HUDEP-2 (cell line): ENCODE results near the gene AR.
A peak's percentile ranks its signal among the peaks of the same experiment; 100 is the strongest.

Experiments used
- DNase-seq, 76 experiments: peaks; one replicate each; lab custom pipeline; 2025; ENCODE audit not compliant: unreplicated experiment in 76 of 76; lab: John Stamatoyannopoulos, UW

Gene AR, protein sequence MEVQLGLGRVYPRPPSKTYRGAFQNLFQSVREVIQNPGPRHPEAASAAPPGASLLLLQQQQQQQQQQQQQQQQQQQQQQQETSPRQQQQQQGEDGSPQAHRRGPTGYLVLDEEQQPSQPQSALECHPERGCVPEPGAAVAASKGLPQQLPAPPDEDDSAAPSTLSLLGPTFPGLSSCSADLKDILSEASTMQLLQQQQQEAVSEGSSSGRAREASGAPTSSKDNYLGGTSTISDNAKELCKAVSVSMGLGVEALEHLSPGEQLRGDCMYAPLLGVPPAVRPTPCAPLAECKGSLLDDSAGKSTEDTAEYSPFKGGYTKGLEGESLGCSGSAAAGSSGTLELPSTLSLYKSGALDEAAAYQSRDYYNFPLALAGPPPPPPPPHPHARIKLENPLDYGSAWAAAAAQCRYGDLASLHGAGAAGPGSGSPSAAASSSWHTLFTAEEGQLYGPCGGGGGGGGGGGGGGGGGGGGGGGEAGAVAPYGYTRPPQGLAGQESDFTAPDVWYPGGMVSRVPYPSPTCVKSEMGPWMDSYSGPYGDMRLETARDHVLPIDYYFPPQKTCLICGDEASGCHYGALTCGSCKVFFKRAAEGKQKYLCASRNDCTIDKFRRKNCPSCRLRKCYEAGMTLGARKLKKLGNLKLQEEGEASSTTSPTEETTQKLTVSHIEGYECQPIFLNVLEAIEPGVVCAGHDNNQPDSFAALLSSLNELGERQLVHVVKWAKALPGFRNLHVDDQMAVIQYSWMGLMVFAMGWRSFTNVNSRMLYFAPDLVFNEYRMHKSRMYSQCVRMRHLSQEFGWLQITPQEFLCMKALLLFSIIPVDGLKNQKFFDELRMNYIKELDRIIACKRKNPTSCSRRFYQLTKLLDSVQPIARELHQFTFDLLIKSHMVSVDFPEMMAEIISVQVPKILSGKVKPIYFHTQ

DNA sequence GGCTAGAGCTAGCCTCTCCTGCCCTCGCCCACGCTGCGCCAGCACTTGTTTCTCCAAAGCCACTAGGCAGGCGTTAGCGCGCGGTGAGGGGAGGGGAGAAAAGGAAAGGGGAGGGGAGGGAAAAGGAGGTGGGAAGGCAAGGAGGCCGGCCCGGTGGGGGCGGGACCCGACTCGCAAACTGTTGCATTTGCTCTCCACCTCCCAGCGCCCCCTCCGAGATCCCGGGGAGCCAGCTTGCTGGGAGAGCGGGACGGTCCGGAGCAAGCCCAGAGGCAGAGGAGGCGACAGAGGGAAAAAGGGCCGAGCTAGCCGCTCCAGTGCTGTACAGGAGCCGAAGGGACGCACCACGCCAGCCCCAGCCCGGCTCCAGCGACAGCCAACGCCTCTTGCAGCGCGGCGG, at the start of gene AR:
AR (plus strand) TSS at position 204 of the 400 bp plus-strand sequence. CDS start 1,126 bp downstream, outside the sequence.
- no peak for DNase-seq

DNA sequence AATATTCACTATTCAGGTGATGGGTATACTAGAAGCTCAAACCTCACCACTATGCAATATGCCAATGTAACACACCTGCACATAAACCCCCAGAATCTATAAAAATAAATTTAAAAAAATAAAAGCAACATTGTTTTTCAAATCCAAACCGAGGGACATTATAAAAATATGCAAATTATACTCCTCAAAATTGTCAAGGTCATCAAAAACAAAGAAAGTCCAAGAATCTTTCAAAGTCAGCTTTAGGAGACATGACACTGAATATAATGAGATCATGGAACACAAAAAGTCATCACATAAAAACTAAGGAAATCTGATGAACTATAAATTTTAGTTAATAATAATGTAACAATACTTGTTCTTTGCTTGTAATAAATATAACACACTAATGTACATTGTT, 43.2 kb upstream of the AR start:
- no peak for DNase-seq

DNA sequence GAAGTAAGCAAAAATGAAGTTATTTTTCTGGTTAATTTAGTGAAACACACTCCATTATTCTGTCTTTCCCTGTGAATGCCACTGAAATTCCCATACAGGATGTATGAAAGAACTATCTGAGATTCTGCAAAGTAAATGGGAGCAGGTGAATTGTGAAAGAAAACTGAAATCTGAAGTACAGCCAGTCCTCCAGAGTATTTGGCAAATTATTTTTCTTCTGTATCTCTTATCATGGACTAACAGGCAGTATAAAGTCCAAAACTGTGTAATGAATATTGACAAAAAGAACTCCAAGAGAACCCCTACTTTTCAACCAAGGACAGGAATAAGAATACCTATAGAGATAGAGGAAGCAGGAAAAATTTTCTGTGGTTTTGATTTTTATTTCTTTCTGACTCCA, 40.8 kb upstream of the AR start:
- no peak for DNase-seq

DNA sequence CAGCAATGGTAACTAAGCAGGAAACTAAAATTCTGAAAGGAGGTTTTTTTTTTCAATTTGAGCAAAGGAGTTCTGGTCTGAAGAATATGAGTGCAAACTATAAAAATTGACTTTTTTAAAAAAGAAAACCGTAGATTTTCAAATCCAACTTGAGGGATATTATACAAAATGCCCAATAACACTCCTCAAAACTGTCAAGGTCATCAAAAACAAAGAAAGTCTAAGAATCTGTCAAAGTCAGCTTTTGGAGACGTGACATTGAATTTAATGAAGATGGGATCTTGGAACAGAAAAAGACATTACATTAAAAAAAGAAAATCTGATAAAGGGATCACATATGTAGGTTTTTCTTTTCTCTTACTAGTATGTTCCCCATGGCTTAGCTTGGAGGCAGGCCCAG, 40.4 kb upstream of the AR start:
- DNase-seq = no peak

DNA sequence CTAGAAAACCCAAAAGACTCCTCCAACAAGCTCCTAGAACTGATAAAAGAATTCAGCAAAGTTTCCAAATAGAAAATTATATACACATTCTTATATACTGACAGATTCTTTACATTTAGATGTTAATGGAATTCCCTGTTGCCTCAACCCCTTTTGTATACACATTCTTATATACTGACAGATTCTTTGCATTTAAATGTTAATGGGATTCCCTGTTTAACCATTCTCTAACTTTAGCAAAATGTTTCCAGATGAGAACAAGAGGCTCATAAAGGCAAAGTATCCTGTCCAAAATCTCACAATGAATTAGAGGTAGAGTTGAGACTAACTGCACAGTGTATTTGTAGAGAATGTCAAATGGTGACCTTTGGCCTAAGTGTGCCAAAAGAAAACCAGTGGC, 23.1 kb upstream of the AR start:
- DNase-seq = no peak

DNA sequence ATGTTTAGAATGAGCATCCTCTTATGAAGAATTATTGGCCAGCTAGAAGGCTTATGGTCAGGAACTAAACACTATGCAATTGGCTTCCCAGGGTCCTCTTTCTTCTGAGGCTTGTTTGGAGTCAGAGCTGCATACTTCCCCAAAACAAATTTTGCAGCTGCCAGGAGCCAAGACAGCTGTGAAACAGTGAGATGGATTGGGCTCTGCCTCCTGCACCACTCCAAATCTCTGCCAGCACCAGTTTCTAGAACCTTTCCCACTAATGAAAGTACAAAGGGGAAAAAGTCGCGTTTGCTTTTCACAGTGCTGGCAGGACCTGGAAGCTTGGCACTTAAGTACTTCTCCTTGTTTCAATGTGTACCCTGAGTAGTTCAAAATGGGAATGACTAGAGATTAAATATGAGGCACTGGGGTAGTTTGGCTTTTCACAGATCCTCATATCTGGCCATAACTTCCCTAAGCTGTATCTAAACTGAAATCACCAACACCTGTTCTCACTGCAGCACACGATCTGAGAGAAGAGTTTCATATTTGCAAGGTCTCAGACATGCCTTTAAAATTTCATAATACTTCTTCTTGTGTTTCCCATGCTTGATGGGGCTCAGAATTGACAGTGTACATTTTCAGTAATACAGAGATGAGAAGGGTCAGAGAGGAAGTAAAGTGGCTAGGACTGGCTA, 20.7 kb upstream of the AR start:
- DNase-seq = no peak

DNA sequence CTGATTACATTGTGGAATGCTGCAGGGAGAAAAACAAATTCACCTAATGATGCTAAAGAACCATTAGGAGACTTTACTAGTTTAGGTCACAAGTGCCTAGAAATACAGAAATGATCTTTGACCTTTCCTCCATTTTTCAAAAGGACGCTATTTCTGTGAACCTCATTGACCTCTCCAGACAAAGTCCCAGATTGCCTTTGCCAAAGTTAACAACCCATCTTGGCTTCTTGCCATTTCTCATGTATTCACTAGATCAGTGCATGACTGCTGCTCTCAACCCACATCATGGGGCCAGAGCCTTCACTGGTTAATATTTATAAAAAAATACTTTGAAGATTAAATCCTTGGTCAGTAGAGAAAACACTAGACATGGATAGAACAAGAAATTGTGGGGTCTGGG, 19.9 kb upstream of the AR start:
- DNase-seq = no peak

DNA sequence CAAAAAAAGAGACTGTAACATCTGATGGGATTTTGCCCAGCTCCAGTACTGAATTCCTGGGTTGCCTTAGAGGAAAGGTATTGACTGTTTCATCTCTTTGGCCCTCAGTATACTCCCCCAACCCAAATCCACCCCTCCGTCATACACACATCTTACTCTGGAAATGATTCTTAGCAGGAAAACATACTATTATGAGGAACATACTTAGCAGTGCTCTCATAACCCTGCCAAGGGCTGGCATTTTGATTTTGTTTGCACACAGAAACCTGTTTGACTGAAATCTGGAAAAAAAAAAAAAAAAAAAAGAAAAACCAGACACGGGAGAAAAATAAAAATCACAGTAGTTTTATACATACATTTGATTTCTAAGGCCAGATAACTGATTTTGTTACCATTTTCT, 19.4 kb upstream of the AR start:
- DNase-seq = no peak

DNA sequence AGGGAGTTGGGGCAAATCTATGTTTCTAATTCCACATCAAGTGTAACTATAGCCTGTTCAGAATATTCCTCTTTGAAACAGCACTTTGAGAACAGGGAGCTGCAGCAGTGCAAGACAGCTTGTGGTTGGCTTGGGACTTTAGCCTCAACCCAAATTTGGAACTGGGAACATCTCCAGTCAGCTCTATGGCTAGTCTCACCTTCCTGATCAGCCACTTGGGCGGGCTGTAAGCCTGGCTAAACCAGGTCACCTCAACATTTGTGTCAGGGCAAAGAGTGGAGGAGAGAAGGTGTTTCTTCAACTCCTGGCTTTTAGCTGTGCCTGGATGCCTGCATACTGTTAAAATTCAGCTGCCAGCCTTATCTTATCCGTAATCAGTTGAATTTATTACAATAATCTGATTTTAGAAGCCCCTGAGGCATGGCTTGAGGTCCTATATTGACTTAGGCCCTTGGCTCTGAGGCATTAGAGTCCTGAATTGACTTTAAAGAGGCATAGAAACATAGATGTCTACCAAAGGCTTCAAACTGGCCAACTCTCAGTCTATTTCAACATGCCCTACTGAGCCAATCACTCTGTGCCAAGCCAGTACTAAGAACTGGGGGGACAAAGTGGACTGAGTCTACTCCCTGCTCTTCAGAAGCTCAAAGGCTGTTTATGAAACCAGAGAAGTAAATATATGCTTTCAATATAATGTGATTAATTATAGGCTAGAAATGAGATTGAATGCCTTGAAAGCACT, 18.7 kb upstream of the AR start:
- DNase-seq = no peak

DNA sequence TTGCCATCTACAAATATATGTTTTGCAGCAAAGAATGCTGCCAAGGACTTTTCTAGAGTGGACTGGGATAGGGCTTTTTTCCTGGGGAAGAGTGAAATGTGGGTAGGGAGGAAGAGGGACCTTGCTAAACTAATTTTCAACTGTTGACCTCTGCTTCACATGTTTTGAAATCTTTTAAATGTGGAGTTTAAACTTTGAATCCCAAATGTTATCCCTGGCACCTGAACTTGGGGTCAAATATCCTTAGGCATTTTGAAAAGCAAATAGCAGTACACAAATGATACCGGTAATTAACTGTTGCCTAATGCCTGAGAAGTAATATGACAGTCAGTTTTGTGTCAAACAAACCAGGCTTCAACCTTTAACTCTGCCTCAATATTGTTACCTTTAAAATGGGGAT, 7.3 kb upstream of the AR start:
- DNase-seq = no peak

DNA sequence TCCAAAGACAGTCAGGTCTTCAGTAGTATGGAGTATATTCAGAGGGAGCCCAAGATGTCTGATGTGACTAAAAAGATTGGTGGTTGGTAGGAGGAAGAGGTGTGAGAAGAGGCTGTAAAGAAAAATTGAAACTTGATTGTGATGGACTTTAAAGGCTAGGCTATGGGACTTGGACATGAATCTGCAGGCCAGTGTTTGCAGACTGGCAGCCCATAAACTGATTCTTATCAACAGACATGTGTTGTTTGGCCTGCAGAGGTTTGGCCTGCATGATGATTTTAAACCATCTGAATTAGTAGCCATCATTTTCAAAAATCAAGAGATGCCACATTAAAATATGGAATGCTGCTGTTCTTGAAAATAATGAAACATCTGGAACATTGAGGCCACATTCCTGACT, 5.4 kb upstream of the AR start:
- DNase-seq = no peak

DNA sequence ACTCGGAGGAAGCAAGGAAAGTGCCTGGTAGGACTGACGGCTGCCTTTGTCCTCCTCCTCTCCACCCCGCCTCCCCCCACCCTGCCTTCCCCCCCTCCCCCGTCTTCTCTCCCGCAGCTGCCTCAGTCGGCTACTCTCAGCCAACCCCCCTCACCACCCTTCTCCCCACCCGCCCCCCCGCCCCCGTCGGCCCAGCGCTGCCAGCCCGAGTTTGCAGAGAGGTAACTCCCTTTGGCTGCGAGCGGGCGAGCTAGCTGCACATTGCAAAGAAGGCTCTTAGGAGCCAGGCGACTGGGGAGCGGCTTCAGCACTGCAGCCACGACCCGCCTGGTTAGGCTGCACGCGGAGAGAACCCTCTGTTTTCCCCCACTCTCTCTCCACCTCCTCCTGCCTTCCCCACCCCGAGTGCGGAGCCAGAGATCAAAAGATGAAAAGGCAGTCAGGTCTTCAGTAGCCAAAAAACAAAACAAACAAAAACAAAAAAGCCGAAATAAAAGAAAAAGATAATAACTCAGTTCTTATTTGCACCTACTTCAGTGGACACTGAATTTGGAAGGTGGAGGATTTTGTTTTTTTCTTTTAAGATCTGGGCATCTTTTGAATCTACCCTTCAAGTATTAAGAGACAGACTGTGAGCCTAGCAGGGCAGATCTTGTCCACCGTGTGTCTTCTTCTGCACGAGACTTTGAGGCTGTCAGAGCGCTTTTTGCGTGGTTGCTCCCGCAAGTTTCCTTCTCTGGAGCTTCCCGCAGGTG, 637 bp downstream of the AR start:
- DNase-seq = no peak

DNA sequence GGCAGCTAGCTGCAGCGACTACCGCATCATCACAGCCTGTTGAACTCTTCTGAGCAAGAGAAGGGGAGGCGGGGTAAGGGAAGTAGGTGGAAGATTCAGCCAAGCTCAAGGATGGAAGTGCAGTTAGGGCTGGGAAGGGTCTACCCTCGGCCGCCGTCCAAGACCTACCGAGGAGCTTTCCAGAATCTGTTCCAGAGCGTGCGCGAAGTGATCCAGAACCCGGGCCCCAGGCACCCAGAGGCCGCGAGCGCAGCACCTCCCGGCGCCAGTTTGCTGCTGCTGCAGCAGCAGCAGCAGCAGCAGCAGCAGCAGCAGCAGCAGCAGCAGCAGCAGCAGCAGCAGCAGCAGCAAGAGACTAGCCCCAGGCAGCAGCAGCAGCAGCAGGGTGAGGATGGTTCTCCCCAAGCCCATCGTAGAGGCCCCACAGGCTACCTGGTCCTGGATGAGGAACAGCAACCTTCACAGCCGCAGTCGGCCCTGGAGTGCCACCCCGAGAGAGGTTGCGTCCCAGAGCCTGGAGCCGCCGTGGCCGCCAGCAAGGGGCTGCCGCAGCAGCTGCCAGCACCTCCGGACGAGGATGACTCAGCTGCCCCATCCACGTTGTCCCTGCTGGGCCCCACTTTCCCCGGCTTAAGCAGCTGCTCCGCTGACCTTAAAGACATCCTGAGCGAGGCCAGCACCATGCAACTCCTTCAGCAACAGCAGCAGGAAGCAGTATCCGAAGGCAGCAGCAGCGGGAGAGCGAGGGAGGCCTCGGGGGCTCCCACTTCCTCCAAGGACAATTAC, 1.4 kb downstream of the AR start:
- no peak for DNase-seq

DNA sequence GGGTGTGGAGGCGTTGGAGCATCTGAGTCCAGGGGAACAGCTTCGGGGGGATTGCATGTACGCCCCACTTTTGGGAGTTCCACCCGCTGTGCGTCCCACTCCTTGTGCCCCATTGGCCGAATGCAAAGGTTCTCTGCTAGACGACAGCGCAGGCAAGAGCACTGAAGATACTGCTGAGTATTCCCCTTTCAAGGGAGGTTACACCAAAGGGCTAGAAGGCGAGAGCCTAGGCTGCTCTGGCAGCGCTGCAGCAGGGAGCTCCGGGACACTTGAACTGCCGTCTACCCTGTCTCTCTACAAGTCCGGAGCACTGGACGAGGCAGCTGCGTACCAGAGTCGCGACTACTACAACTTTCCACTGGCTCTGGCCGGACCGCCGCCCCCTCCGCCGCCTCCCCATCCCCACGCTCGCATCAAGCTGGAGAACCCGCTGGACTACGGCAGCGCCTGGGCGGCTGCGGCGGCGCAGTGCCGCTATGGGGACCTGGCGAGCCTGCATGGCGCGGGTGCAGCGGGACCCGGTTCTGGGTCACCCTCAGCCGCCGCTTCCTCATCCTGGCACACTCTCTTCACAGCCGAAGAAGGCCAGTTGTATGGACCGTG, 2.2 kb downstream of the AR start:
- DNase-seq = no peak

DNA sequence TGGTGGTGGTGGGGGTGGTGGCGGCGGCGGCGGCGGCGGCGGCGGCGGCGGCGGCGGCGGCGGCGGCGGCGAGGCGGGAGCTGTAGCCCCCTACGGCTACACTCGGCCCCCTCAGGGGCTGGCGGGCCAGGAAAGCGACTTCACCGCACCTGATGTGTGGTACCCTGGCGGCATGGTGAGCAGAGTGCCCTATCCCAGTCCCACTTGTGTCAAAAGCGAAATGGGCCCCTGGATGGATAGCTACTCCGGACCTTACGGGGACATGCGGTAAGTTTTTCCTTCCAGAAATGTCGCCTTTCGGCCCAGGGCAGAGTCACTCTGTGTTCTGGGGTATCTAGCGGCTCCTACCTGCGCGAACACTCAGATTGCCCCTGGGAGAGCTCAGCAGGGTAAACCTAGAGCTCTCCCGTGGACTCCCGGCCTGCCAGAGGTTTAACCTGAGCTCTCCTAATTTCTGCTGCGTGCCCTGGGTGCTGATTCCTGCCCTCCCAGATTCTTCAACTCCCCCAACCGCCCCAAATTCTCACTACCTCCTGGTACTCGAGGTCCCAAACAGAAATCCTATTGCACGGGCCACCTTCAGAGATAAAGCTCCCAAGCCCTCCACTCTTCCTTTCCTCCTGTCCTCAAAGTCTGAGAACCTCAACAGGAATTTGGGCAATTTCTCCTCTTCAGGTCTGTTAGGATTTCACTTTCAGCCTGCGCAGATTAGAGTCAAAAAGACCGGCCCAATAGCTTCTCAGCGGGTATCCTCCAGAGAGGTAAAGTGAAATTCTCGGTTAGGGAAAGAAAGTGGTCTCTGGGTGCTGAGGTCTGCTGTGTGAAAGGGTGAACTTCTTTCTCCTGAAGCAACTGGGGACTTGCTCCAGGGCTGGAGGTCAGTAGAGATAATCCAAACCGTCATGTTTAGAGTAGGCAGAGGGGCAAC, 2.9 kb downstream of the AR start:
- DNase-seq = no peak

DNA sequence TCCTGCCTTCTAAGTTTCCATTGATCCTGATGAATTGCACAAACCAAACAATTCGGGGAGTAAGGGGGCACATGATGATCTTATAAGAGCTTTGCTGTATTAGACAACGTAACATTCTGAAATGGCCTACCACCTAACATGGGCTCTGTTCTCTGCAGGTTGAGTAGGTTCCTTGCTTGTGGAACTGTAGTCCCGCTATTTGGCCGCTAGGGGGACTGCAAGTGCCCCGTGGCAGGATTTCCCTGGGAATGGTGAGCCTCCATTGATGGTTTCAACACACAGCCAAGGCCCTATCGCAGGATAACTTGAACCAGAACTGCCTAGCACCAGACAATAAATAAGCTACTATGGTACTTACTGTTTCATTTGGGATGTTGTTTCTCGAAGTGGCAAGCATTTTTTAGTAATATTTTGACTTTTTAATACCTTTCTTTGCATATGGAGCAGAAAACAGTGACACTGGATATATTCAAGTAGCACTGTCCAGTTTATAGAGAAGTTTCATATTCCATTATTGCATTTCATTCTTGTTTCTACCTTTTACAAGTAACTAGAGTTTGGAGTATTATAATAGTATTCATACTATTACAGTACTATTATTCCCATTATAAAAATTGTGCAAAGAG, 11.9 kb downstream of the AR start:
- DNase-seq = peak in 11 of 76 experiments; percentile 0 to 5 (median 0)

DNA sequence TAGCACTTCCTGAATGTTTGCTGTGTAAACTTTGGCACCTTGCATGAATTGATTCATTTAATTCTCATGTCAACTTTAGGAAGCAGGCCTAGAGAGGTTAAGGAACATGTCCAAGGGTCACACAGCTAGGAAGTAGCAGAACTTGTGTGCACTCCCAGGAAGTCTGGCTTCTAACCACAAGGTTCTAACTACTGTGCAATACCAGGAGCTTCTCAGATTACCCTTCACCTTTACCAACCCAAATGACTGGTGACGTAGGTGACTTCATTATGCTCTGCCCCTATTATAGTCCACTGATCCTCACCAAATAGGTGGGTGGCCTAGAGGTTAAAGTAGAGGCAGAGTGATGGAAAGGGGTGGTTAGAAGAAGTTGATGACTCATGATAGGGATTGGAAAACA, 14.4 kb downstream of the AR start:
- no peak for DNase-seq
